HEK293 (cell line): Measurements from ENCODE around the gene RGS6.

Experiments
- CTCF ChIA-PET: fragments of 350-600 bp; formaldehyde crosslinking; extraction: SDS; loops from one replicate; lab custom pipeline; 2021; ENCODE audit warnings: antibody characterized with exemption; lab: Yijun Ruan, JAX
- POLR2A ChIA-PET: fragments of 300-600 bp; formaldehyde crosslinking; extraction: SDS; loops from one replicate; lab custom pipeline; 2020; ENCODE audit warnings: antibody characterized with exemption, inconsistent platforms; lab: Yijun Ruan, JAX
- H3K27ac ChIP-seq: fragments of 200-500 bp; sonication (Bioruptor generic); 2 replicates; pipeline ENCODE4 v1.5.1; 2014; ENCODE audit warnings: low read depth, low read length, control low read depth, inconsistent platforms; ENCODE audit errors: extremely low read depth
- H3K36me3 ChIP-seq, 2 experiments: fragments of 200-500 bp in 1 of 2; sonication (Bioruptor generic) in 1 of 2; 1 replicate in 1 of 2; 2 replicates in 1 of 2; pipeline ENCODE4 v1.5.1; 2014 to 2017; ENCODE audit warnings: inconsistent platforms in 2 of 2, low read length in 2 of 2; ENCODE audit not compliant: control insufficient read depth in 2 of 2, insufficient read depth in 1 of 2
- H3K4me1 ChIP-seq: fragments of 200-500 bp; sonication (Bioruptor generic); 2 replicates; pipeline ENCODE4 v1.5.1; 2014; ENCODE audit warnings: mild to moderate bottlenecking, low read length, inconsistent platforms; ENCODE audit not compliant: control insufficient read depth, insufficient read depth
- H3K4me3 ChIP-seq: 2 replicates; pipeline ENCODE4 v1.5.1; 2011; ENCODE audit warnings: low read depth, mild to moderate bottlenecking, control low read depth, low read length, moderate library complexity
- H3K9me3 ChIP-seq: fragments of 200-500 bp; sonication (Bioruptor generic); 2 replicates; pipeline ENCODE4 v1.5.1; 2014; ENCODE audit warnings: low read depth, low read length, inconsistent platforms; ENCODE audit not compliant: control insufficient read depth, insufficient read depth
- ATF2 ChIP-seq: fragments of 450-650 bp; formaldehyde crosslinking; IDR thresholded peaks from 2 replicates; pipeline ENCODE4 v1.5.1; 2016; ENCODE audit warnings: missing biosample characterization, missing genetic modification characterization, low read depth
- GLI2 ChIP-seq: fragments of 450-650 bp; formaldehyde crosslinking; IDR thresholded peaks from 2 replicates; pipeline ENCODE4; 2017; ENCODE audit warnings: missing biosample characterization, missing genetic modification characterization, low read depth, borderline replicate concordance
- GLI4 ChIP-seq: fragments of 450-650 bp; formaldehyde crosslinking; IDR thresholded peaks from 2 replicates; pipeline ENCODE4 v1.5.1; 2016; ENCODE audit warnings: missing biosample characterization, missing genetic modification characterization
- GLIS1 ChIP-seq: fragments of 450-650 bp; formaldehyde crosslinking; IDR thresholded peaks from 2 replicates; pipeline ENCODE4 v1.5.1; 2016; ENCODE audit warnings: missing biosample characterization, missing genetic modification characterization
- IKZF3 ChIP-seq: fragments of 450-650 bp; IDR thresholded peaks from 2 replicates; pipeline ENCODE4 v1.5.0; 2018; ENCODE audit warnings: missing biosample characterization, mild to moderate bottlenecking, missing genetic modification characterization, moderate library complexity
- KLF8 ChIP-seq: fragments of 450-650 bp; formaldehyde crosslinking; IDR thresholded peaks from 2 replicates; pipeline ENCODE4 v1.5.1; 2016; ENCODE audit warnings: missing biosample characterization, missing genetic modification characterization
- PRDM1 ChIP-seq: fragments of 450-650 bp; formaldehyde crosslinking; IDR thresholded peaks from 2 replicates; pipeline ENCODE4; 2016; ENCODE audit warnings: missing biosample characterization, missing genetic modification characterization
- WT1 ChIP-seq: fragments of 450-650 bp; formaldehyde crosslinking; IDR thresholded peaks from 2 replicates; pipeline ENCODE4 v1.5.1; 2016; ENCODE audit warnings: missing biosample characterization, missing genetic modification characterization
- ZBTB1 ChIP-seq: fragments of 450-650 bp; formaldehyde crosslinking; IDR thresholded peaks from 2 replicates; pipeline ENCODE4 v1.5.1; 2016; ENCODE audit warnings: missing biosample characterization, missing genetic modification characterization
- ZBTB26 ChIP-seq: fragments of 450-650 bp; formaldehyde crosslinking; optimal IDR thresholded peaks from 2 replicates; pipeline ENCODE3; 2016; ENCODE audit warnings: missing biosample characterization, mild to moderate bottlenecking, missing genetic modification characterization
- ZBTB6 ChIP-seq: fragments of 450-650 bp; formaldehyde crosslinking; IDR thresholded peaks from 2 replicates; pipeline ENCODE4 v1.5.1; 2017; ENCODE audit warnings: missing biosample characterization, missing genetic modification characterization
- ZFP41 ChIP-seq: fragments of 450-650 bp; formaldehyde crosslinking; IDR thresholded peaks from 2 replicates; pipeline ENCODE4 v1.5.1; 2016; ENCODE audit warnings: missing biosample characterization, missing genetic modification characterization, borderline replicate concordance
- ZNF114 ChIP-seq: fragments of 450-650 bp; formaldehyde crosslinking; IDR thresholded peaks from 2 replicates; pipeline ENCODE4 v1.5.0; 2017; ENCODE audit warnings: missing biosample characterization, missing genetic modification characterization
- ZNF157 ChIP-seq: fragments of 450-650 bp; formaldehyde crosslinking; IDR thresholded peaks from 2 replicates; pipeline ENCODE4 v1.5.1; 2016; ENCODE audit warnings: missing biosample characterization, missing genetic modification characterization
- ZNF184 ChIP-seq: fragments of 450-650 bp; IDR thresholded peaks from 2 replicates; pipeline ENCODE4 v1.5.1; 2018; ENCODE audit warnings: missing biosample characterization, mild to moderate bottlenecking, missing genetic modification characterization
- ZNF391 ChIP-seq: fragments of 450-650 bp; formaldehyde crosslinking; IDR thresholded peaks from 2 replicates; pipeline ENCODE4 v1.5.1; 2016; ENCODE audit warnings: low read depth, missing biosample characterization, missing genetic modification characterization, borderline replicate concordance
- ZNF394 ChIP-seq: fragments of 450-650 bp; formaldehyde crosslinking; IDR thresholded peaks from 2 replicates; pipeline ENCODE4 v1.5.1; 2016; ENCODE audit warnings: missing biosample characterization, missing genetic modification characterization, mild to moderate bottlenecking, moderate library complexity, borderline replicate concordance
- ZNF48 ChIP-seq: fragments of 450-650 bp; formaldehyde crosslinking; IDR thresholded peaks from 2 replicates; pipeline ENCODE4 v1.5.1; 2016; ENCODE audit warnings: missing biosample characterization, missing genetic modification characterization
- ZNF514 ChIP-seq: fragments of 450-650 bp; formaldehyde crosslinking; IDR thresholded peaks from 2 replicates; pipeline ENCODE4 v1.5.1; 2016; ENCODE audit warnings: missing biosample characterization, missing genetic modification characterization
- ZNF544 ChIP-seq: fragments of 450-650 bp; formaldehyde crosslinking; IDR thresholded peaks from 2 replicates; pipeline ENCODE4 v1.5.0; 2017; ENCODE audit warnings: missing biosample characterization, missing genetic modification characterization
- ZNF548 ChIP-seq: fragments of 450-650 bp; formaldehyde crosslinking; IDR thresholded peaks from 2 replicates; pipeline ENCODE4 v1.5.1; 2016; ENCODE audit warnings: missing biosample characterization, missing genetic modification characterization
- ZNF561 ChIP-seq: fragments of 450-650 bp; IDR thresholded peaks from 2 replicates; pipeline ENCODE4 v1.5.1; 2018; ENCODE audit warnings: missing biosample characterization, missing genetic modification characterization, borderline replicate concordance
- ZNF624 ChIP-seq: fragments of 450-650 bp; formaldehyde crosslinking; IDR thresholded peaks from 2 replicates; pipeline ENCODE4 v1.5.1; 2017; ENCODE audit warnings: missing biosample characterization, missing genetic modification characterization
- ZNF639 ChIP-seq: fragments of 450-650 bp; formaldehyde crosslinking; IDR thresholded peaks from 2 replicates; pipeline ENCODE4 v1.5.1; 2016; ENCODE audit warnings: missing biosample characterization, missing genetic modification characterization
- ZNF677 ChIP-seq: fragments of 450-650 bp; IDR thresholded peaks from 2 replicates; pipeline ENCODE4 v1.5.0; 2018; ENCODE audit warnings: missing biosample characterization, mild to moderate bottlenecking, missing genetic modification characterization, moderate library complexity
- ZNF776 ChIP-seq: fragments of 450-650 bp; formaldehyde crosslinking; IDR thresholded peaks from 2 replicates; pipeline ENCODE4 v1.5.0; 2017; ENCODE audit warnings: missing biosample characterization, missing genetic modification characterization, borderline replicate concordance
- ZSCAN16 ChIP-seq: fragments of 450-650 bp; formaldehyde crosslinking; IDR thresholded peaks from 2 replicates; pipeline ENCODE4 v1.5.1; 2016; ENCODE audit warnings: missing biosample characterization, missing genetic modification characterization

RGS6 gene

GRCh38 chr14:72308967-72309485 is 376.8 kb downstream of the RGS6 start (continued):
- TF ChIP-seq ZBTB6 (tag by site-specific recombination): no peak
- no peak for TF ChIP-seq ZNF48 (tag by site-specific recombination)
- TF ChIP-seq ZNF514 (tag by site-specific recombination): no peak
- no peak for TF ChIP-seq ZNF394 (tag by site-specific recombination)
- TF ChIP-seq ZNF114 (tag by site-specific recombination): no peak
- no peak for TF ChIP-seq GLI2 (tag by site-specific recombination)
- TF ChIP-seq PRDM1 (tag by site-specific recombination): no peak
- no peak for TF ChIP-seq IKZF3 (tag by site-specific recombination)
- TF ChIP-seq WT1 (tag by site-specific recombination): no peak
- no peak for TF ChIP-seq ZNF776 (tag by site-specific recombination)
- TF ChIP-seq ZNF639: no peak
- TF ChIP-seq ZBTB26: no peak

- H3K4me1 ChIP-seq: no peaks in the 10 kb centered on the region
- CTCF ChIA-PET: no interaction called here
- no peaks in the 10 kb centered on the region for H3K36me3 ChIP-seq
- no peak overlapping the region for H3K4me3 ChIP-seq
- no peak overlapping the region for H3K27ac ChIP-seq
- no peaks in the 10 kb centered on the region for H3K9me3 ChIP-seq
- POLR2A ChIA-PET: no interaction called here
- TF ChIP-seq ZNF561 (tag by site-specific recombination) (no peak), ZNF184 (no peak), GLIS1 (tag by site-specific recombination) (no peak), ZSCAN16 (tag by site-specific recombination) (no peak), ZNF624 (tag by site-specific recombination) (no peak), ZNF48 (tag by site-specific recombination) (no peak), ATF2 (tag by site-specific recombination) (no peak), ZNF677 (tag by site-specific recombination) (no peak), ZNF548 (no peak), KLF8 (tag by site-specific recombination) (no peak), WT1 (tag by site-specific recombination) (no peak), ZFP41 (tag by site-specific recombination) (no peak), ZNF157 (no peak), GLI4 (tag by site-specific recombination) (no peak), ZBTB1 (no peak), PRDM1 (tag by site-specific recombination) (no peak), ZNF391 (tag by site-specific recombination) (no peak), ZNF544 (no peak)
- TF ChIP-seq, all 188 proteins: peak for 0
Observed at GRCh38 chr14:72311116-72311515, 378.9 kb downstream of the RGS6 start.
